RWPE1 (cell line): Measurements from ENCODE around the gene GRK1.
"Not testable (repeated sequence)": the region's sequence is repeated elsewhere in the genome, so short reads cannot be mapped to it uniquely, and the experiment has no call there.

Experiments used
- CTCF ChIA-PET: fragments of 350-600 bp; sonication (Branson Sonifier 250); formaldehyde crosslinking; extraction: SDS; loops from one replicate; lab custom pipeline; 2021; lab: Yijun Ruan, JAX
- POLR2A ChIA-PET: fragments of 400-600 bp; formaldehyde crosslinking; extraction: SDS; loops from one replicate; lab custom pipeline; 2020; ENCODE audit warnings: antibody characterized with exemption; ENCODE audit not compliant: low non-redundant PET; lab: Yijun Ruan, JAX
- DNase-seq: peaks from one replicate; pipeline ENCODE4 v3.0.0; 2012; ENCODE audit warnings: low spot score
- H3K27ac ChIP-seq: fragments of 450-650 bp; 2 replicates; pipeline ENCODE4 v1.5.1; 2017
- CTCF ChIP-seq: fragments of 450-650 bp; conservative IDR thresholded peaks from 2 replicates; pipeline ENCODE4 v1.5.1; 2017; ENCODE audit warnings: low read depth, mild to moderate bottlenecking

Gene GRK1

DNA sequence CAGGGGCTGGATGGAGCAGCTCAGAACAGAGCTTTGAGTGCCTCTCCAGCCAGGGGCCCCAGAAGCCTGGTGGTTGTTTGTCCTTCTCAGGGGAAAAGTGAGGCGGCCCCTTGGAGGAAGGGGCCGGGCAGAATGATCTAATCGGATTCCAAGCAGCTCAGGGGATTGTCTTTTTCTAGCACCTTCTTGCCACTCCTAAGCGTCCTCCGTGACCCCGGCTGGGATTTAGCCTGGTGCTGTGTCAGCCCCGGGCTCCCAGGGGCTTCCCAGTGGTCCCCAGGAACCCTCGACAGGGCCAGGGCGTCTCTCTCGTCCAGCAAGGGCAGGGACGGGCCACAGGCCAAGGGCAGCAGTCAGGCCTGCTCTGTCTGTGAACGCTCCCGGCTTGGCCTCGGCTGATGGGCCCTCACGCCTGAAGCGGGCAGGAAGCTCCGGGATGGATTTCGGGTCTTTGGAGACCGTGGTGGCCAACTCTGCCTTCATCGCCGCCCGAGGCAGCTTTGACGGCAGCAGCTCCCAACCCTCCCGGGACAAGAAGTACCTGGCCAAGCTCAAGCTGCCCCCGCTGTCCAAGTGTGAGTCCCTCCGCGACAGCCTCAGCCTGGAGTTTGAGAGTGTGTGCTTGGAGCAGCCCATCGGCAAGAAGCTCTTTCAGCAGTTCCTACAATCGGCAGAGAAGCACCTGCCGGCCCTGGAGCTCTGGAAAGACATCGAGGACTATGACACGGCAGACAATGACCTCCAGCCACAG lies at the start of gene GRK1:
Gene GRK1, plus strand, starts transcription at position 269 of the 751 bp plus-strand sequence. Its CDS starts 168 bp downstream, at position 437.
- ChIA-PET CTCF (interaction anchor here (0.6 kb wide), 1 partner anchor 78 kb away, joined by 3 read pairs; no protein-coding TSS in a partner anchor), POLR2A (no interaction called here)
- no peak within 1 kb of the TSS for H3K27ac ChIP-seq
- TF ChIP-seq CTCF: no peak
- DNase-seq: no peak

- ChIA-PET POLR2A (no interaction called here), CTCF (no interaction called here)
- no peak overlapping the region for H3K27ac ChIP-seq
- no peak for DNase-seq
- no peak for TF ChIP-seq CTCF
Observed at GRCh38 chr13:113617961-113618360, 49.1 kb upstream of the GRK1 start.

- no peak for TF ChIP-seq CTCF
- no peak overlapping the region for H3K27ac ChIP-seq
- POLR2A ChIA-PET: no interaction called here
- CTCF ChIA-PET: no interaction called here
- DNase-seq: no peak
Observed at GRCh38 chr13:113618455-113618854, 48.6 kb upstream of the GRK1 start.

DNA sequence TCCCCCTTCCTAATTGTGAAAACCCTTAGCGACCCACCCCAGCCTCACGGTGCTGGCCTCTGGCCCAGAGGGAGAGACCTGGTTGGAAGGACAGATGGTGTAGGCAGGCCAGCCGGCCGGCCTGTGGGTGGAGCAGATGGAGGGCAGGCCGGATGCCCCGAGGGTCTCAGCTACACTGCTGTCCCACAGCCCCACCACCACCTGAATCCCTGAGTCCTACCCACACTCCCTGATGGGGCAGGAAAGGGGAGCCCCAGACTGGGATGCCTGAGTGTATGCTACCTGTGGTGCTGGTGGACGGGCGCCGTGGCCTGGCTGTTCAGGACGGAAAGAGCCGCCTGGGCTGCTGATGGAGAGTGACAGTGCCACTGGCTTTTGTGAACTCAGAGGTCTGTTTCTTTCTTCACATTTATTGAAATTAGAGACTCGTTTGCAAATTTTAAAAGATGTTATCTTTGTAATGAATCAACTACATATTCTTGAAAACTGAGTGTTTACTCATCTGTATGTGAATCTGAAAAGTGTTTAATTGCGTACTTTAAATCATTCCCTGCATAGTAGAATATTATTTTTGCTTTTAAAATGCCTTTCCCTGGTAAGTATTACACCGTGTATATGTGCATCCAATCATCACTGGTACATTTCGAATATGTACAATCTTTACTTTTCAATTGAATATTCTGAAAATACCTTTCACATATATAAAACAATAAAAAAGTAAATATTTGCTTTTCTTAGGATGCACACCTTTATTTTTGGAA lies 46.8 kb upstream of the GRK1 start:
- ChIA-PET CTCF (no interaction called here), POLR2A (no interaction called here)
- TF ChIP-seq CTCF: no peak
- DNase-seq: no peak
- H3K27ac ChIP-seq: peak overlapping the region; percentile 42

- DNase-seq: no peak
- no peak overlapping the region for H3K27ac ChIP-seq
- TF ChIP-seq CTCF: no peak
- ChIA-PET CTCF (no interaction called here), POLR2A (no interaction called here)
Observed at GRCh38 chr13:113621046-113621445, 46.0 kb upstream of the GRK1 start.

GRCh38 chr13:113621498-113621897 lies 45.5 kb upstream of the GRK1 start:
- CTCF ChIA-PET, DNase-seq, H3K27ac ChIP-seq, POLR2A ChIA-PET: not testable (repeated sequence)
- peak; percentile 14; the same call in 1 of the 2 replicates for TF ChIP-seq CTCF

DNA sequence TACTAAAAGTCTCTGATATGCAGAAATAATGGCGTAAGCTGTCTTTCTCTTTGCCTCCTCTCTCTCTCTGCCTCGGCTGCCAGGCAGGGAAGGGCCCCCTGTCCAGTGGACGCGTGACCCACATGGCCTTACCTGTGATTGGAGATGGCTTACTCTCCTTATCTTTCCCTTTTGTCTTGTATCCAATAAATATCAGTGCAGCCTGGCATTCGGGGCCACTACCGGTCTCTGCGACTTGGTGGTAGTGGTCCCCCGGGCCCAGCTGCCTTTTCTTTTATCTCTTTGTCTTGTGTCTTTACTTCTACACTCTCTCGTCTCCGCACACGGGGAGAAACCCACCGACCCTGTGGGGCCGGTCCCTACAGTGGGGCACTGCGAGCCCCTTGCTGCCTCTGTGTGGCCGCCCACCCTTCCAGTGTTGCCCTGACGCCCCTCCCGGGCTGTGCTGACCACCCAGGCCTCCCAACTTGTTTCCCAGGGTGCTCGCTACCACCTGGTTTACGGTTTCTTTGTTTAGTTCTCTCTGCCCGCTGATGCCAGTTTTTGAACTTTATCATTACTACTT lies 45.0 kb upstream of the GRK1 start:
- CTCF ChIA-PET, POLR2A ChIA-PET, DNase-seq, H3K27ac ChIP-seq: not testable (repeated sequence)
